GM18507 (cell line): ENCODE measurements around the gene KLHL2.
"Not testable (repeated sequence)": the region's sequence is repeated elsewhere in the genome, so short reads cannot be mapped to it uniquely, and the experiment has no call there.

Experiments
- DNase-seq: peaks from one replicate; pipeline ENCODE4 v3.0.0; 2011; ENCODE audit warnings: low read depth; ENCODE audit not compliant: insufficient read length; ENCODE audit errors: extremely low spot score
- FAIRE-seq: peaks from 2 replicates; lab custom pipeline; 2011; peaks lifted over from hg19 to GRCh38; lab: Jason Lieb, UNC

KLHL2 gene

GRCh38 chr4:165221993-165222650, 14.8 kb downstream of the KLHL2 start:
- FAIRE-seq, result not testable (repeated sequence)

GRCh38 chr4:165222651-165222994, 15.3 kb downstream of the KLHL2 start:
- FAIRE-seq, result peak; percentile 35

More at GRCh38 chr4:165221993-165222650, 14.8 kb downstream of the KLHL2 start:
- DNase-seq, result not testable (repeated sequence)

GRCh38 chr4:165227401-165227800, 20.0 kb downstream of the KLHL2 start:
- not testable (repeated sequence) for FAIRE-seq, DNase-seq

More at GRCh38 chr4:165222651-165222994, 15.3 kb downstream of the KLHL2 start:
- no peak for DNase-seq

GRCh38 chr4:165229490-165230200, 22.3 kb downstream of the KLHL2 start:
- not testable (repeated sequence) for DNase-seq
- peak; percentile 83 for FAIRE-seq

- not testable (repeated sequence) for DNase-seq
- FAIRE-seq, result peak; percentile 51
These were observed 25.5 kb downstream of the KLHL2 start for GRCh38 chr4:165232623-165233433.

- no peak for FAIRE-seq
These were observed 27.4 kb downstream of the KLHL2 start for GRCh38 chr4:165234766-165235165.

GRCh38 chr4:165236852-165237251, 29.5 kb downstream of the KLHL2 start:
- DNase-seq, FAIRE-seq: not testable (repeated sequence)

More at GRCh38 chr4:165234766-165235165, 27.4 kb downstream of the KLHL2 start:
- no peak for DNase-seq

- DNase-seq, result not testable (repeated sequence)
- FAIRE-seq, result peak; percentile 78
These were observed 30.8 kb downstream of the KLHL2 start for GRCh38 chr4:165238041-165238640.

- FAIRE-seq, DNase-seq: not testable (repeated sequence)
These were observed 33.4 kb downstream of the KLHL2 start for GRCh38 chr4:165240761-165241160.

GRCh38 chr4:165244148-165244547, 36.8 kb downstream of the KLHL2 start:
- DNase-seq, FAIRE-seq: not testable (repeated sequence)

- FAIRE-seq, DNase-seq: not testable (repeated sequence)
These were observed 37.3 kb downstream of the KLHL2 start for GRCh38 chr4:165244587-165245186.

- FAIRE-seq (no peak), DNase-seq (no peak)
These were observed 40.7 kb downstream of the KLHL2 start for GRCh38 chr4:165248102-165248501.

GRCh38 chr4:165248904-165249303, 41.5 kb downstream of the KLHL2 start:
- not testable (repeated sequence) for DNase-seq

GRCh38 chr4:165254771-165255170, 47.4 kb downstream of the KLHL2 start:
- DNase-seq, result not testable (repeated sequence)
- FAIRE-seq, result peak; percentile 38

More at GRCh38 chr4:165248904-165249303, 41.5 kb downstream of the KLHL2 start:
- FAIRE-seq, result not testable (repeated sequence)

- peak; percentile 5 for DNase-seq
- peak; percentile 95 for FAIRE-seq
These were observed 48.1 kb downstream of the KLHL2 start for GRCh38 chr4:165255439-165255838.

GRCh38 chr4:165256074-165256659, 48.8 kb downstream of the KLHL2 start:
- DNase-seq, result not testable (repeated sequence)
- FAIRE-seq, result peak; percentile 18

GRCh38 chr4:165259776-165260175, 52.4 kb downstream of the KLHL2 start:
- not testable (repeated sequence) for DNase-seq, FAIRE-seq

- DNase-seq, FAIRE-seq: not testable (repeated sequence)
These were observed 54.9 kb downstream of the KLHL2 start for GRCh38 chr4:165262306-165262705.
